ENCODE results near the gene CRB3. TPM values are rescaled to one million over a fixed set of nuclear protein-coding genes. Genes with fewer than 3 reads are reported as not detected.

CRB3 gene
- total RNA-seq, 4 donors from 2014 or later: 75.7 to 124 (median 88.7) TPM

DNA sequence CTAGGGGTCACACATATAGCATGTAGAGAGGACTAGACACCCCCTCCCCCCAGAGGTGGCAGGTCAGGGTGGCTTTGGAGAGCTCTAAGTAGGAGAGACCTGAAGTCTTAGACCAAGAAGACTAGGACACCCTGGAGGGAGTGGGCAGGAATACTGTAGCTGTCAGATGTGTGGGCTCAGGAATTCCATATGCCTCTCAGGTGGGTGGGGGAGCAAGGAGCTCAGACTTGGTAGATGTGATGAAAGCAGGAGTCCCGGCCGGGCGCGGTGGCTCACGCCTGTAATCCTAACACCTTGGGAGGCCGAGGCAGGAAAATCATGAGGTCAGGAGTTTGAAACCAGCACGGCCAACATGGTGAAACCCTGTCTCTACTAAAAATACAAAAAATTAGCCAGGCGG is 1.6 kb downstream of the CRB3 start:
- 87 to 92% methylated on average over 8 of the region's 8 CpGs for WGBS, 2 donors
- H3K4me3 ChIP-seq (ENCODE audit: low read depth, poor library complexity, severe bottlenecking): no peak overlapping the region
- intact Hi-C loops (cut with DNase I; ENCODE audit: low total_unique reads): no loop called here
- no peak for DNase-seq (ENCODE audit: low spot score in 2 of 2)
- TF ChIP-seq, protein P1, sequence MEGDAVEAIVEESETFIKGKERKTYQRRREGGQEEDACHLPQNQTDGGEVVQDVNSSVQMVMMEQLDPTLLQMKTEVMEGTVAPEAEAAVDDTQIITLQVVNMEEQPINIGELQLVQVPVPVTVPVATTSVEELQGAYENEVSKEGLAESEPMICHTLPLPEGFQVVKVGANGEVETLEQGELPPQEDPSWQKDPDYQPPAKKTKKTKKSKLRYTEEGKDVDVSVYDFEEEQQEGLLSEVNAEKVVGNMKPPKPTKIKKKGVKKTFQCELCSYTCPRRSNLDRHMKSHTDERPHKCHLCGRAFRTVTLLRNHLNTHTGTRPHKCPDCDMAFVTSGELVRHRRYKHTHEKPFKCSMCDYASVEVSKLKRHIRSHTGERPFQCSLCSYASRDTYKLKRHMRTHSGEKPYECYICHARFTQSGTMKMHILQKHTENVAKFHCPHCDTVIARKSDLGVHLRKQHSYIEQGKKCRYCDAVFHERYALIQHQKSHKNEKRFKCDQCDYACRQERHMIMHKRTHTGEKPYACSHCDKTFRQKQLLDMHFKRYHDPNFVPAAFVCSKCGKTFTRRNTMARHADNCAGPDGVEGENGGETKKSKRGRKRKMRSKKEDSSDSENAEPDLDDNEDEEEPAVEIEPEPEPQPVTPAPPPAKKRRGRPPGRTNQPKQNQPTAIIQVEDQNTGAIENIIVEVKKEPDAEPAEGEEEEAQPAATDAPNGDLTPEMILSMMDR (IDR thresholded peaks at IDR 0.05): no peak
- no peak for TF ChIP-seq POLR2A (IDR thresholded peaks at IDR 0.05)

DNA sequence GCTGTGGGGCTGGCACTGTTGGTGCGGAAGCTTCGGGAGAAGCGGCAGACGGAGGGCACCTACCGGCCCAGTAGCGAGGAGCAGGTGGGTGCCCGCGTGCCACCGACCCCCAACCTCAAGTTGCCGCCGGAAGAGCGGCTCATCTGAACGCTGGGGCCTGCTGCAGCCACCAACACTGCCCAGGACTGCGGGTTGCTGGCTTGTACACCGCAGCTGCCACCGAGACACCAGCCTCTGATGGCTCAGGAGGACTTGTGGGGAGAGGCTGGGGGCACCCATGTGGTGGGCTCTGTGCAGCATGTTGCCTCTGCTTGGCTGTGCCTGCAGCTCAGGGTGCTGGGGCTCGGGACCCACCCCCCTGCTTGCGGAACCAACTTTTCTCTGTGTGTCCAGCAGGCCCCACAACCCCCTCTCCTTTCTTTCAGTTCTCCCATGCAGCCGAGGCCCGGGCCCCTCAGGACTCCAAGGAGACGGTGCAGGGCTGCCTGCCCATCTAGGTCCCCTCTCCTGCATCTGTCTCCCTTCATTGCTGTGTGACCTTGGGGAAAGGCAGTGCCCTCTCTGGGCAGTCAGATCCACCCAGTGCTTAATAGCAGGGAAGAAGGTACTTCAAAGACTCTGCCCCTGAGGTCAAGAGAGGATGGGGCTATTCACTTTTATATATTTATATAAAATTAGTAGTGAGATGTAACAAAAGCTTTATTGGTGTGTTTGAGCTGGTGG is 2.6 kb downstream of the CRB3 start:
- DNase-seq (ENCODE audit: low spot score in 2 of 2): no peak
- 90% methylated on average over 17 to 20 of the region's 21 CpGs for WGBS, 2 donors
- no peak overlapping the region for H3K4me3 ChIP-seq (ENCODE audit: low read depth, poor library complexity, severe bottlenecking)
- intact Hi-C loops (cut with DNase I; ENCODE audit: low total_unique reads): no loop called here
- TF ChIP-seq, protein P1 (IDR thresholded peaks at IDR 0.05): no peak
- TF ChIP-seq POLR2A (IDR thresholded peaks at IDR 0.05): no peak

DNA sequence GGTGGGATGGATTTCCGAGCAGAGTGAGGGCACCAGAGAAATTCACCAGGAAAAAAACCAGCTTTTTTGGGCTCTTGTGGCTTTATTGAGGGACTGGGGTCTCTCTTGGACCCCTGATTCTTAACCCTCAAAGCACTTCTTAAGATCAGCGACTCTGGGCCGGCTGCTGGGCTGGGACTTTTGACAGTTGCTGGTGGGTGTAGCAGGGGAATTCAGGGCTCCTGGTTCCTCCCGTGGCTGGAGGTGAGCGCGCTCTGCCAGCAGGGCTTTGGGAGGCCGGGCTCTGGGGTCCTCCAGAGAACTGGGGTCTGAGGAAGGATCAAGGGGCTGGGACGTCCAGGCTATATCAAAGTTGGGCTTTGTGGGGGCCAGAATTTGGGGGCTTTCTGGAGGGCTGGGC is 3.3 kb downstream of the CRB3 start:
- H3K4me3 ChIP-seq (ENCODE audit: low read depth, poor library complexity, severe bottlenecking): no peak overlapping the region
- DNase-seq (ENCODE audit: low spot score in 2 of 2): no peak
- WGBS, 2 donors: 78% methylated on average over 8 of the region's 8 CpGs
- intact Hi-C loops (cut with DNase I; ENCODE audit: low total_unique reads): no loop called here
- TF ChIP-seq, protein P1 (IDR thresholded peaks at IDR 0.05): no peak
- TF ChIP-seq POLR2A (IDR thresholded peaks at IDR 0.05): no peak

DNA sequence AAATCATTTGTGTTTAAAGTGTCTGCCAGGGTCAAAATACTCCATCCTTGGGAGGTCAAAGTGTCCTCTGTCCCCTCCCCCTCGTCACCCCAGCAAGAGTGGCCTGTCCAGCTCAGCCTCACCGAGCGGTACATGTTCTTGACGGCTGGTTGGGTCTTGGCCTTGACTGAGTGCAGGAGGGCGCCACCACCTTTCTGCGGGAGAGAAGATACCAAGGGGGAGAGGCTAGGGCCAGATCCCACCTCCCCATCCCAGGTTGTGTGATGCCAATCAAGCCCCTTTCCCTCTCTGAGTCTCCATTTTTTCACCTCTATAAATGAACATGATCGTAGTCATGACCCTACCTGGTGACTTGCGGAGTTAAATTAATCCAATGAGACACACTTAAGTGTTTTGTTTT is 6.1 kb downstream of the CRB3 start:
- no peak overlapping the region for H3K4me3 ChIP-seq (ENCODE audit: low read depth, poor library complexity, severe bottlenecking)
- no peak for TF ChIP-seq POLR2A (IDR thresholded peaks at IDR 0.05)
- TF ChIP-seq, protein P1 (IDR thresholded peaks at IDR 0.05): no peak
- DNase-seq (ENCODE audit: low spot score in 2 of 2): no peak
- WGBS, 2 donors: 79 to 84% methylated on average over 8 of the region's 8 CpGs
- intact Hi-C loops (cut with DNase I; ENCODE audit: low total_unique reads): no loop called here

DNA sequence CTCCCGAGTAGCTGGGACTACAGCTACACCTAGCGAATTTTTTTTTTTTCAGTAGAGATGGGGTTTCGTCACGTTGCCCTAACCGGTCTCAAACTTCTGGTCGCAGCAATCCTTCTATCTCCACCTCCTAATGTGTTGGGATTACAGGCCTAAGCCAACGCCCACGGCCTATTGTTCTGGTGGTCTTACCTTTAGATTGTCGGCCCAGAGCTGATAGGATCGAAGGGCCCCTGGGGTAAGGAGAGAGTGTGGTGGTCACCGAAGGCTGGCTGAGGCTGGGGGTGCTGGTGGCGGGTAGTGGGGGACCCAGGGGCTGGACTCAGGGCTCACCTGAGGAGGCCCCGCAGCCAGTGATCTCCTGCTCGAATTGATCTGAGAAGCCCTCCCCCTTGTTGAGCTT is 7.0 kb downstream of the CRB3 start:
- no peak overlapping the region for H3K4me3 ChIP-seq (ENCODE audit: low read depth, poor library complexity, severe bottlenecking)
- 84 to 91% methylated on average over 14 of the region's 14 CpGs for WGBS, 2 donors
- no peak for DNase-seq (ENCODE audit: low spot score in 2 of 2)
- intact Hi-C loops (cut with DNase I; ENCODE audit: low total_unique reads): no loop called here
- no peak for TF ChIP-seq POLR2A (IDR thresholded peaks at IDR 0.05)
- TF ChIP-seq, protein P1 (IDR thresholded peaks at IDR 0.05): no peak

DNA sequence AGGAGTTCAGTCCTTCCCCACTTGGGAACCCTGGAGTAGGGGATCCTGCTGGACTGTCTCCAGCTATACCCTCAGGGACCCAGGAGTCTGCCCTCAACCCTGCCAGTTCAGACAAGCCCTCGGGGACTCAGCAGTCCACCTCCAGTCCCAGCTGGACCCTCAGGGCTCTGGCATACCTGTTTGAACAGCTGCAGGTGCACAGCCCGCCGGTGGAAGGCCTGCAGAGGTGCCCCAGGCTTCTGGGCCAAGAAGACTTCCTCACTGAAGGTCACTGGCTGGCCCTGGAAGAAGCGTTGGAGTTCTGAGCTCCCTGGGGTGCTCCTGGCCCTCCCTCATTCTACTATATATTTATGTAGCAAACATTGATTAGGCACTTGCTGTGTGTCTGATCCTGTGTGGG is 8.6 kb downstream of the CRB3 start:
- TF ChIP-seq, protein P1 (IDR thresholded peaks at IDR 0.05): no peak
- no peak for TF ChIP-seq POLR2A (IDR thresholded peaks at IDR 0.05)
- H3K4me3 ChIP-seq (ENCODE audit: low read depth, poor library complexity, severe bottlenecking): no peak overlapping the region
- intact Hi-C loops (cut with DNase I; ENCODE audit: low total_unique reads): no loop called here
- no peak for DNase-seq (ENCODE audit: low spot score in 2 of 2)
- WGBS, 2 donors: 70 to 72% methylated on average over 4 of the region's 4 CpGs

All from lower leg skin (tissue), 4 donors.